ENCODE measurements around the gene GCK.

DNA sequence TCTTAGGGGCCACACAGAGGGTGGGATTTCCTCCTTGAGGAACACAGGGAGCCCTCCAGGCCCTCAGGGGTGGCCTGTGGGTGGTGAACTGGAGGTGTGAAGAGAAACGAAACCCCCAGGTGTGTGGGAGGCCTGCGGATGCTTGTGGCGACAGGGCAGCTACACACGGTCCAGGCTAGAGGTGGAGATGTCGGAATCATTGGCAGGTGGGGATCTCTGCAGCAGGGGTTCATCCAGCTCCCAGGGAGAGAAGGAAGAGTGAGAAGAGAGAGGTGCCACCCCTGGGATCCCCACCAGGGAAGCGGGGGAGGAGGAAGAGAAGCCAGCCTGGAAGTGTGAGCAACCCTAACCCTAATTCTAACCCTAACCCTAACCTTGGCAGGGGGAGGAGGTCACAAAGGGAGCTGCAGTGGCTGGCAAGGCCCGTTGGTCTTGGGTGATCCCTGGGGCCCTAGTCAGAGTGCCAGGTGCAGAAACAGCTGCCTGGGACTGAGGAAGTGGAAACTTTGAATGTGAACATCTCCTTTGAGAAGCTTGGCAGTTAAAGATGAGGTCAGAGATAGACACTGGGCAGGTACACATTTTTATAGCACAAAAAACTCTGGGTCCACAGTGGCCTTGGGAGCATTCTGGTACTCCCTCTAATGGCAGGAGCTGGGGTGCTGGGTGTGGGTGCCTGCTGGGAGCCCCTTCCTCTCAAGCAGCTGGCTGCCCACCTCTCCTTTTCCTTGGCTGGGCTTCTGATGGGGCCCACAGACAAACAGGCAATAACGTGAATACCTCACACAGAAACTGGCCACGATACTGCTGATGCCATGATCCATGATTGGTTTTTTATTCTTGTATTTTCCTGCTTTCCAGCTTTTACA lies 91.9 kb downstream of the GCK start:
- TF ChIP-seq JUND (IDR thresholded peaks at IDR 0.05) (no peak), TAF1 (IDR thresholded peaks at IDR 0.05; ENCODE audit: borderline replicate concordance, low read depth, low read length) (no peak), YY1 (IDR thresholded peaks at IDR 0.05; ENCODE audit: low read depth) (no peak), FOXJ3 (CRISPR knock-in tag; IDR thresholded peaks at IDR 0.05) (no peak), RFX5 (IDR thresholded peaks at IDR 0.05; ENCODE audit: low read length) (no peak), EP300 (IDR thresholded peaks at IDR 0.05; ENCODE audit: borderline replicate concordance in 1 of 2, low read depth in 1 of 2, low read length in 1 of 2) (no peak), CHD2 (IDR thresholded peaks at IDR 0.05; ENCODE audit: low read length, partially characterized antibody) (no peak), NFIC (IDR thresholded peaks at IDR 0.05; ENCODE audit: borderline replicate concordance) (no peak), POLR2AphosphoS5 (IDR thresholded peaks at IDR 0.05; ENCODE audit: low read depth, low read length) (no peak)
- TF ChIP-seq, protein P1, sequence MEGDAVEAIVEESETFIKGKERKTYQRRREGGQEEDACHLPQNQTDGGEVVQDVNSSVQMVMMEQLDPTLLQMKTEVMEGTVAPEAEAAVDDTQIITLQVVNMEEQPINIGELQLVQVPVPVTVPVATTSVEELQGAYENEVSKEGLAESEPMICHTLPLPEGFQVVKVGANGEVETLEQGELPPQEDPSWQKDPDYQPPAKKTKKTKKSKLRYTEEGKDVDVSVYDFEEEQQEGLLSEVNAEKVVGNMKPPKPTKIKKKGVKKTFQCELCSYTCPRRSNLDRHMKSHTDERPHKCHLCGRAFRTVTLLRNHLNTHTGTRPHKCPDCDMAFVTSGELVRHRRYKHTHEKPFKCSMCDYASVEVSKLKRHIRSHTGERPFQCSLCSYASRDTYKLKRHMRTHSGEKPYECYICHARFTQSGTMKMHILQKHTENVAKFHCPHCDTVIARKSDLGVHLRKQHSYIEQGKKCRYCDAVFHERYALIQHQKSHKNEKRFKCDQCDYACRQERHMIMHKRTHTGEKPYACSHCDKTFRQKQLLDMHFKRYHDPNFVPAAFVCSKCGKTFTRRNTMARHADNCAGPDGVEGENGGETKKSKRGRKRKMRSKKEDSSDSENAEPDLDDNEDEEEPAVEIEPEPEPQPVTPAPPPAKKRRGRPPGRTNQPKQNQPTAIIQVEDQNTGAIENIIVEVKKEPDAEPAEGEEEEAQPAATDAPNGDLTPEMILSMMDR (IDR thresholded peaks at IDR 0.05), result no peak
- TF ChIP-seq, protein P2, sequence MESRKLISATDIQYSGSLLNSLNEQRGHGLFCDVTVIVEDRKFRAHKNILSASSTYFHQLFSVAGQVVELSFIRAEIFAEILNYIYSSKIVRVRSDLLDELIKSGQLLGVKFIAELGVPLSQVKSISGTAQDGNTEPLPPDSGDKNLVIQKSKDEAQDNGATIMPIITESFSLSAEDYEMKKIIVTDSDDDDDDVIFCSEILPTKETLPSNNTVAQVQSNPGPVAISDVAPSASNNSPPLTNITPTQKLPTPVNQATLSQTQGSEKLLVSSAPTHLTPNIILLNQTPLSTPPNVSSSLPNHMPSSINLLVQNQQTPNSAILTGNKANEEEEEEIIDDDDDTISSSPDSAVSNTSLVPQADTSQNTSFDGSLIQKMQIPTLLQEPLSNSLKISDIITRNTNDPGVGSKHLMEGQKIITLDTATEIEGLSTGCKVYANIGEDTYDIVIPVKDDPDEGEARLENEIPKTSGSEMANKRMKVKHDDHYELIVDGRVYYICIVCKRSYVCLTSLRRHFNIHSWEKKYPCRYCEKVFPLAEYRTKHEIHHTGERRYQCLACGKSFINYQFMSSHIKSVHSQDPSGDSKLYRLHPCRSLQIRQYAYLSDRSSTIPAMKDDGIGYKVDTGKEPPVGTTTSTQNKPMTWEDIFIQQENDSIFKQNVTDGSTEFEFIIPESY (IDR thresholded peaks at IDR 0.05; ENCODE audit: borderline replicate concordance, low read depth), result no peak
- TF ChIP-seq, protein P3, sequence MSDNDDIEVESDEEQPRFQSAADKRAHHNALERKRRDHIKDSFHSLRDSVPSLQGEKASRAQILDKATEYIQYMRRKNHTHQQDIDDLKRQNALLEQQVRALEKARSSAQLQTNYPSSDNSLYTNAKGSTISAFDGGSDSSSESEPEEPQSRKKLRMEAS (IDR thresholded peaks at IDR 0.05; ENCODE audit: low read depth), result no peak
- TF ChIP-seq, protein P4, sequence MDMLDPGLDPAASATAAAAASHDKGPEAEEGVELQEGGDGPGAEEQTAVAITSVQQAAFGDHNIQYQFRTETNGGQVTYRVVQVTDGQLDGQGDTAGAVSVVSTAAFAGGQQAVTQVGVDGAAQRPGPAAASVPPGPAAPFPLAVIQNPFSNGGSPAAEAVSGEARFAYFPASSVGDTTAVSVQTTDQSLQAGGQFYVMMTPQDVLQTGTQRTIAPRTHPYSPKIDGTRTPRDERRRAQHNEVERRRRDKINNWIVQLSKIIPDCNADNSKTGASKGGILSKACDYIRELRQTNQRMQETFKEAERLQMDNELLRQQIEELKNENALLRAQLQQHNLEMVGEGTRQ (IDR thresholded peaks at IDR 0.05; ENCODE audit: borderline replicate concordance, low read depth, low read length), result no peak

Measured in SK-N-SH (cell line).